ENCODE measurements around the gene PPAN.

Gene PPAN

DNA sequence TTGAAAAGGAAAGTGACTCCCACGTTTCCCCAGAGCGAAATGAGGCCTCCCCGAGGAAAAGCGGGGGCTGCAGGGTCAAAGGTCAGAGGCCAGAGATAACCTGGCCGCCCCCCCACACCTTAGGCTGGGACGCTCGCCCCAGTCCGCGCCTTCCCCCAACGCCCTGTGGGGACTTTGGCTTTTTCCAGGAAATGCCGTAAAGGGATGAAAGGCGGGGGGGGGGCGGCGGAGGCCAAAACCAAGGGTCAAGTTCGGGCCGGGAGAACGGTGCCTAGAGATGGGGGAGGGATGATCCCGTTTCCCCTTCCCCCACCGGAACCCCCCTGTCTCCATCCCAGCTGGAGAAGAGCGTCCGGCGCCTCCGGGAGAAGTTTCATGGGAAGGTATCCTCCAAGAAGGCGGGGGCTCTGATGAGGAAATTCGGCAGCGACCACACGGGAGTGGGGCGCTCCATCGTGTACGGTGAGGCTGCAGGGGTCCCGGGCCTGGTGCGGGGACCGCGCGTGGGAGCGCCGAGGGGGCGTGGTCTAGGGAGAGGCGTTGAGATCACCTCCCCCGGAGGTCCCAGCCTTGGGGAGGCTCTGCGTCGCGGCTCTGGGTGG is 19.5 kb upstream of the PPAN start:
- CTCF ChIA-PET: no interaction called here
- DNase-seq (ENCODE audit: extremely low spot score): no peak
- TF ChIP-seq, protein P1, sequence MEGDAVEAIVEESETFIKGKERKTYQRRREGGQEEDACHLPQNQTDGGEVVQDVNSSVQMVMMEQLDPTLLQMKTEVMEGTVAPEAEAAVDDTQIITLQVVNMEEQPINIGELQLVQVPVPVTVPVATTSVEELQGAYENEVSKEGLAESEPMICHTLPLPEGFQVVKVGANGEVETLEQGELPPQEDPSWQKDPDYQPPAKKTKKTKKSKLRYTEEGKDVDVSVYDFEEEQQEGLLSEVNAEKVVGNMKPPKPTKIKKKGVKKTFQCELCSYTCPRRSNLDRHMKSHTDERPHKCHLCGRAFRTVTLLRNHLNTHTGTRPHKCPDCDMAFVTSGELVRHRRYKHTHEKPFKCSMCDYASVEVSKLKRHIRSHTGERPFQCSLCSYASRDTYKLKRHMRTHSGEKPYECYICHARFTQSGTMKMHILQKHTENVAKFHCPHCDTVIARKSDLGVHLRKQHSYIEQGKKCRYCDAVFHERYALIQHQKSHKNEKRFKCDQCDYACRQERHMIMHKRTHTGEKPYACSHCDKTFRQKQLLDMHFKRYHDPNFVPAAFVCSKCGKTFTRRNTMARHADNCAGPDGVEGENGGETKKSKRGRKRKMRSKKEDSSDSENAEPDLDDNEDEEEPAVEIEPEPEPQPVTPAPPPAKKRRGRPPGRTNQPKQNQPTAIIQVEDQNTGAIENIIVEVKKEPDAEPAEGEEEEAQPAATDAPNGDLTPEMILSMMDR (IDR thresholded peaks at IDR 0.05; ENCODE audit: control extremely low read depth, extremely low read depth, low read depth, missing control alignments): no peak
- POLR2A ChIA-PET: no interaction called here

DNA sequence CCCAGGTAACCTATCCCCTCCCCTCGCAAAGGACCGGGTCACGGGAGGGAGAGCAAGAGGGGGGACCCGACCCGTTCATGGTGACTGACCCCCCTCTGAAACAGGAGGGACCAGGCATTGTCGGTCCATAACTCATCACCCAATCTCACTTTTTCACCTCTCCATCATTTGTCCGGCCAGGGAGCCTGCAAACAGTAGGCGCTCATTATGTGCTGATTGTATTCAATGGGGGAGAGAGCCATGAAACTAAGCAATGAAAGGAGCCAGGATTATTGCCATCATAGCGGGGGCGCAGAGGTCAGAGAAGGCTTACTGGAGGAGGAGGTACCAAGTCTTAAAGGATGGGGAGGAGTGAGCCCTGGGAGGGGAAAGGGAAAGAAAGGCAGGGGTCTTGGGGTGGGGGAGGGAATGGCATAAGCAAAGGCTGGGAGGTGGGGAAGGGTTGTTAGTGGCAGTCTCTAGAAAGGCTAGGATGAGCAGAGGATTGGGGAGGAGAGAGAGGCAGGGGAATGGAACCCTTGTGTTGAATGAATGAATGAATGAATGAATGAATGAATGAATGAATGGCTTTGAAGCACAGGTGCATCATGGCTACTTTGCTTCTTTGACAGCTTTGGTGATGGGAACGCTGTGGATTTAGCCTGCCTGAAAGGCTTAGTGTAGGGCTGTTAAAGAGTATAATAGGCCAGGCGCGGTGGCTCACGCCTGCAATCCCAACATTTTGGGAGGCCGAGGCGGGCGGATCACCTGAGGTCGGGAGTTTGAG is 18.7 kb upstream of the PPAN start:
- TF ChIP-seq, protein P1 (IDR thresholded peaks at IDR 0.05; ENCODE audit: control extremely low read depth, extremely low read depth, low read depth, missing control alignments): no peak
- DNase-seq (ENCODE audit: extremely low spot score): no peak
- ChIA-PET CTCF (no interaction called here), POLR2A (no interaction called here)

DNA sequence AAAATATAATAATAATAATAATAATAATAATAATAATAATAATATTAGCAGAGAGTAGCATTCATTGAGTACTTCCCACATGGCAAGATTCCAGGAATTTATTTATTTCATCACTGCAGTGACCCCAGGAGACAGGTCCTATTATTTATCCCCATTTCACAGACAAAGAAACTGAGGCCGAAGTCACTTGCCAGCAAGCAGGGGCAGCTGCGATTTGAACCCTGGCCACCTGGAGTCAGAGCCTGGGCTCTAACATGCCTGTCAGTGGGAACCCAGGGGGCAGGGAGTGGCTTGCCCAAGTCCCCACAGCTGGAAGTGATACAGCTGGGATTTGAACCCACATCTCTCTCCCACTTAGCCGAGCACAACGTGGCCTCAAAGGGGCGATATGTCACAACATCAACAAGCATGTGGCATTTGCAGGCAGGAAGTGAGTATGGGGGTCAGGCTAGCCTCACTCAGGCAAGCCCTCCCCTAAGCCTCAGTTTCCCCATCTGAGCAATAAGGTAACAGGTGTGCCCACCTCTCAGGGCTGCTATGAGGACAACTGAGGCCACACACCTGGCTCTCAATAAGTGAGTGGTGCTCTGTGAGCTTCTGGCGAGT is 17.1 kb upstream of the PPAN start:
- no peak for DNase-seq (ENCODE audit: extremely low spot score)
- ChIA-PET POLR2A (no interaction called here), CTCF (no interaction called here)
- TF ChIP-seq, protein P1 (IDR thresholded peaks at IDR 0.05; ENCODE audit: control extremely low read depth, extremely low read depth, low read depth, missing control alignments): no peak

DNA sequence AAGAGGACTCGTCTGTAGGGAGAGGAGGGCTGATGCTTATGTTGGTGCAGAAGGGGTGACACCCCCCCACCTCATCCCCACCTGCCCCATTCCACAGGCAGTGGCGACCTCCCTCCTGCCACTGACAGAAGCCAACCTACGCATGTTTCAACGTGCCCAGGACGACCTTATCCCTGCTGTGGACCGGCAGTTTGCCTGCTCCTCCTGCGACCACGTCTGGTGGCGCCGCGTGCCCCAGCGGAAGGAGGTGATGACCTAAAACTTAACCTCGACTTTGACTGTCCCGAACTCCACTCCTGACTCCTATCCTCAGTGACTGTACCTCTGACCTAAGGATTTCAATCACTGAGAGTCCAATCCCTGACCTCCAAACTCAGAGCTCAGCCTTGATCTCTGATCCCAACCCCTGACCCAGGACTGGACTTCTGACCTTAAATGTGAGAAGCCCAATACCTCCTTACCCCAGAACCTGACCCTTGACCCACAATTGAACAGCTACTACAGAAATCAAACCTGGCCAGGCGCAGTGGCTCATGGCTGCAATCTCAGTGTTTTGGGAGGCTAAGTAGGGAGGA is 16.3 kb upstream of the PPAN start:
- DNase-seq (ENCODE audit: extremely low spot score): no peak
- TF ChIP-seq, protein P1 (IDR thresholded peaks at IDR 0.05; ENCODE audit: control extremely low read depth, extremely low read depth, low read depth, missing control alignments): no peak
- CTCF ChIA-PET: interaction anchor here (1.4 kb wide), 1 partner anchor 22 kb away, joined by 3 read pairs; the partner anchor contains the start of gene P2RY11

DNA sequence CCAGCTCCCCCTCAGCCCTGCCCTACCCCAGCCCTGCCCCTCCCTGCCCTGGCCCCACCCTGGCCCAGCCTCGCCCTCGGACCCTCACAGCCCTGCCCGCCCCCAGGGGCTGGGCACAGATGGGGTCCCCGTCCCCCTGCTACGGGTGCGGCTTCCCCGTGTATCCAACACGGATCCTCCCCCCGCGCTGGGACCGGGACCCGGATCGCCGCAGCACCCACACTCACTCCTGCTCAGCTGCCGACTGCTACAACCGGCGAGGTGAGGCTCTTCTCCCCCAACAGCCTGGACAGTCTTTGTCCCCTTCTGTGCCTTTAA is 14.8 kb upstream of the PPAN start:
- TF ChIP-seq, protein P1 (IDR thresholded peaks at IDR 0.05; ENCODE audit: control extremely low read depth, extremely low read depth, low read depth, missing control alignments): no peak
- no peak for DNase-seq (ENCODE audit: extremely low spot score)
- ChIA-PET CTCF (interaction anchor here (1.2 kb wide), 1 partner anchor 64 kb away, joined by 3 read pairs; no protein-coding TSS in a partner anchor), POLR2A (no interaction called here)

More for the DNA sequence above, 16.3 kb upstream of the PPAN start:
- POLR2A ChIA-PET: no interaction called here

DNA sequence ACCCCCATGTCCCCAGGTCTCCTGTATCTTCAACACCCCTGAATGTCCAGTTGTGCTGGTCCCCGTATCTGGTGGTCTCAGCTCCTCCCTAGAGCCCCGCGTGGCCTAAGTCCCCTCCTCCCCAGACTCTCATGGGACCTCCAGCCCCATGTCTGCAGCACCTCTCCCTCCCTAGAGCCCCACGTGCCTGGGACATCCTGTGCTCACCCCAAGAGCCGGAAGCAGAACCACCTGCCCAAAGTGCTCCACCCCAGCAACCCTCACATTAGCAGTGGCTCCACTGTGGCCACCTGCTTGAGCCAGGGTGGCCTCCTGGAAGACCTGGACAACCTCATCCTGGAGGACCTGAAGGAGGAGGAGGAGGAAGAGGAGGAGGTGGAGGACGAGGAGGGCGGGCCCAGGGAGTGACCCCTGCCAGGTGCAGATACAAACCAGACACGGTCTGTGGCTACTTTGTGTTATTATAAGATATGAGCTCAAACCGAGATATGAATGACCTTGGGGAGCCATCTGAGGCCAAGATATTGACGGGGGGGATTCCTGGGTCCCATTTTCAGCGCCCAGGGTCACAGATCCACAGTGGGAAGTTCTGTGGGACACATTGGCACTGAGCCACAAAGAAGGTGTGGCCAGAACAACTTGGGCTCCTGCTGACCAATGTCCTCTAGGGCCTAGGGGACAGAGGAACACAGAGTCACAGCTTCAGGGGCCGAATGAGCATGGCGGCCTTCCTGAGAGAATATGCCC is 14.1 kb upstream of the PPAN start:
- DNase-seq (ENCODE audit: extremely low spot score): no peak
- CTCF ChIA-PET: interaction anchor here (1.2 kb wide), 1 partner anchor 64 kb away, joined by 3 read pairs; no protein-coding TSS in a partner anchor
- TF ChIP-seq, protein P1 (IDR thresholded peaks at IDR 0.05; ENCODE audit: control extremely low read depth, extremely low read depth, low read depth, missing control alignments): no peak
- POLR2A ChIA-PET: no interaction called here

Data from GM10248 (cell line).